Measurements from ENCODE around the gene KRTAP10-2.

- TF ChIP-seq, protein P1, sequence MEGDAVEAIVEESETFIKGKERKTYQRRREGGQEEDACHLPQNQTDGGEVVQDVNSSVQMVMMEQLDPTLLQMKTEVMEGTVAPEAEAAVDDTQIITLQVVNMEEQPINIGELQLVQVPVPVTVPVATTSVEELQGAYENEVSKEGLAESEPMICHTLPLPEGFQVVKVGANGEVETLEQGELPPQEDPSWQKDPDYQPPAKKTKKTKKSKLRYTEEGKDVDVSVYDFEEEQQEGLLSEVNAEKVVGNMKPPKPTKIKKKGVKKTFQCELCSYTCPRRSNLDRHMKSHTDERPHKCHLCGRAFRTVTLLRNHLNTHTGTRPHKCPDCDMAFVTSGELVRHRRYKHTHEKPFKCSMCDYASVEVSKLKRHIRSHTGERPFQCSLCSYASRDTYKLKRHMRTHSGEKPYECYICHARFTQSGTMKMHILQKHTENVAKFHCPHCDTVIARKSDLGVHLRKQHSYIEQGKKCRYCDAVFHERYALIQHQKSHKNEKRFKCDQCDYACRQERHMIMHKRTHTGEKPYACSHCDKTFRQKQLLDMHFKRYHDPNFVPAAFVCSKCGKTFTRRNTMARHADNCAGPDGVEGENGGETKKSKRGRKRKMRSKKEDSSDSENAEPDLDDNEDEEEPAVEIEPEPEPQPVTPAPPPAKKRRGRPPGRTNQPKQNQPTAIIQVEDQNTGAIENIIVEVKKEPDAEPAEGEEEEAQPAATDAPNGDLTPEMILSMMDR (IDR thresholded peaks at IDR 0.05; ENCODE audit: borderline replicate concordance, extremely low read depth, low read length, poor library complexity, severe bottlenecking), result no peak
- TF ChIP-seq EZH2 (IDR thresholded peaks at IDR 0.05; ENCODE audit: borderline replicate concordance, low read depth, low read length, severe bottlenecking), result no peak
Observed at GRCh38 chr21:44512496-44513388, 38.6 kb downstream of the KRTAP10-2 start.
